ENCODE data around the gene ANAPC16. TPM values are rescaled to one million over a fixed set of nuclear protein-coding genes. Genes with fewer than 3 reads are reported as not detected.
A peak's percentile ranks its signal among the peaks of the same experiment; 100 is the strongest.
"Not testable (repeated sequence)": the region's sequence is repeated elsewhere in the genome, so short reads cannot be mapped to it uniquely, and the experiment has no call there.

The ANAPC16 gene
- polyA plus RNA-seq, 4 donors = 109 to 206 (median 194) TPM

GRCh38 chr10:72241691-72242252 lies 26.0 kb downstream of the ANAPC16 start:
- DNase-seq (ENCODE audit: low read depth in 4 of 4, low spot score in 3 of 4) = no peak

DNA sequence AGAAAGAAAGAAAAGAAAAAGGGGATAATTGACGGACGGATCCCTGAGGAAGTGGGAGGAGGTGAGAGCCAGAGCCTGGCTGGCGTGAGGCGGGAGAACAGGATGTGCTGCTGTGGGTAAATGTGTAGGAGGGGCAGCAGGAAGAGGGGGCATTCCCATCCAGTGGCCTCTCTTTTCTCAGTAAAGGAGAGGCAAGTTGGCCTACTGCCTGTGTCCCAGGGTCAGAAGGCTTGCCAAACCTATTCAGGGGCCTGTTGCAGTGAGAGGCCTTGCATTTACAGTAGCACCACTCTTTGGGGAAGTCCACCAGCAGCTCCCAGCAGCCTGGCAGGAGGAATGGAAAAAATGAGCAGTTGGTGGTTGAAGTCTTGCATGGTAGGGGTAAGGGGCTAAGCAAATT lies 26.9 kb downstream of the ANAPC16 start:
- no peak for DNase-seq (ENCODE audit: low read depth in 4 of 4, low spot score in 3 of 4)

DNA sequence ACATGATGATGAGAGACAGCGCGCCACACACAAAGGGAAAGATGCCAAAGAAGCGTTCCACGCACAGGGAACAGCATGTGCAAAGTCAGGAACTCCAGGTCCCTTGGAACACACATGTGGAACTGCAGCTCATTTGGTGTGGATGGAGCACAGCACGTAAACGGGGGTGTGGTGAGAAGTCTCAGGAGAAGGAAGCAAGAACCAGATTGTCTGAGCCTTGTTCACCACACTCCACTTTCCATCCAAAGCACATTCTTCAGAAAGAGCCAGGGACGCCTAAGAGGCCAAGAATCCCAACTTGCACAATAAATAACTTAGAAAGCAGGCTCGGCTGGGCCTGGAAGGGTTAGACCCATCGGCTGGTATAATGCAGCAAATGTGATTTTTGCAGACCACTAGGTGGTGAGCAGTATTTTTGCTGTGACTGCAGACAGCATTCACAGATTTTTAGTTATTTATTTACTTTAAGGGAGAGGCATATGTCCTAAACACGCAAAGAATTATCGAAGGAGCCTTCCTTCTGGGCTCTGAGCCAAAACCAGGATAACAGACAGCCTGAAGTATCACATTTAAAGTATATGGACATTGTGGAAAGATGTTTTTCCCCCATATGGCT lies 28.1 kb downstream of the ANAPC16 start:
- peak in 2 of 4 donors; percentile 60 to 66 for DNase-seq (ENCODE audit: low read depth in 4 of 4, low spot score in 3 of 4)

DNA sequence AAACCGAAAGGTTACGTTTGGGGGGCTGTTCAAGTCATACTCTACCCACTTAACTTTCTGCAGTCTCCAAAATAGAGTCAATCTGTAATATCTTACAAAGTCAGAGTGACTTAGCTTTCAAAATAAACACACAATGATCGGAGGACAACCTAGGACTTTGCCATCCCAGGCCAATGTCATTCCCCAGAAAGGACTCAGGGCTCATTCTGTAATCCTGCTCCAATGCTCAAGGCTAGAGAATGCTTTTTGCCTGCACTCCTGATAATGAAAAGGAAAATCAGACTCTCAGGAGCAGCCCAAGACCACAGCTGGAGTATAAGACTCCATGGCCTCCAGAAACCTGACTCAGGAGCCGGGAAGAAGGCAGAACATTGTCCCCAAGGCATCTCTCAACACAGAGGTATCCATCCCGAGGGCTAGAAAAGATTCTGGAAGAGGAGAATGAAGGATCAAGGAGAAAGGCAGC lies 28.8 kb downstream of the ANAPC16 start:
- DNase-seq (ENCODE audit: low read depth in 4 of 4, low spot score in 3 of 4) = no peak

DNA sequence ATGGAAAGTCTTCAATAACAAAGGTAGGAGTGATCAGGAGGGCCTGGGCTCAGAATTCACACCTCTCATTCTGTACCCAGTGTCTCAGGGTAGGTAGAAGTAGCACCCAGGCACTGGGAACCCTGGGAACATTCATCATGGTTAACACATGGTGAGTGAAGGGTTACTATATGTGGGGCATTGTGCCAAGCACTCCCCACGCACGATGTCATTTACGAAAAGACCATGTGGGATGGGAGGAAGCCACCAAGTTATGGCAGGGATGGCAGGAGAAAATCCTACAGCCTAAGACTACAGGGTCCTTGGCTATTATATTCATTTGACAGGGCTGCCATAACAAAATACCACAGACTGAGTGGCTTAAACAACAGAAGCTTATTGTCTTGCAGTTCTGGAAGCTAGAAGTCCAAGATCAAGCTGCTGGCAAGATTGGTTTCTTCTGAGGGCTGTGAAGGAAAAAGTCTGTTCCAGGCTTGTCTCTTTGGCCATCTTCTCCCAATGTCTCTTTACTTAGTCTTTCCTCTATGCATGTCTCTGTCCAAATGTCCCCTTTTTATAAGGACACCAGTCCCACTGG lies 30.2 kb downstream of the ANAPC16 start:
- no peak for DNase-seq (ENCODE audit: low read depth in 4 of 4, low spot score in 3 of 4)

GRCh38 chr10:72248468-72249151 lies 32.8 kb downstream of the ANAPC16 start:
- DNase-seq (ENCODE audit: low read depth in 4 of 4, low spot score in 3 of 4) = no peak

DNA sequence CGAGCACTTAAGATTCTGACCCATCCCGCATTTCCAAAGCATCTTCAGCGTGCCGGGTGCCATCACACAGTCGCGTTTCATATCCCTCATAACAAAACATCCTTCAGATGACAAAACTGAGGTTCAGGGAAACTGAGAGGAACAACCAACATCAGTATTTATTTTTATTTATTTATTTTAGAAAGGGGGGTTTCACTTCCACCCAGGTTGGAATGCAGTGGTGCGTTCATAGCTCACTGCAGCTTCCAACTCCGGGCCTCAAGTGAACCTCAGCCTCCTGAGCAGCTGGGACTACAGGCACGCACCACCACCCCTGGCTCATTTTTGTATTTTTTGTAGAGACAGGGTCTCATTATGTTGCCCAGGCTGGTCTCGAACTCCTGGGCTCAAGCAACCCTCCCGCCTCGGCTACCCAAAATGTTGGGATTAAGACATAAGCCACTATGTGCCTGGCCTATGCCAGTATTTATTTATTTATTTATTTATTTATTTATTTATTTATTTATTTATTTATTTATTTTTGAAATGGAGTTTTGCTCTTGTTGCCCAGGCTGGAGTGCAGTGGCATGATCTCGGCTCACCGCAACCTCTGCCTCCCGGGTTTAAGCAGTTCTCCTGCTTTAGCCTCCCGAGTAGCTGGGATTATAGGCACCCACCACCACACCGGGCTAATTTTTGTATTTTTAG lies 33.5 kb downstream of the ANAPC16 start:
- DNase-seq (ENCODE audit: low read depth in 4 of 4, low spot score in 3 of 4) = not testable (repeated sequence)

- no peak for DNase-seq (ENCODE audit: low read depth in 4 of 4, low spot score in 3 of 4)
Measured at GRCh38 chr10:72250666-72251065, 34.9 kb downstream of the ANAPC16 start.

DNA sequence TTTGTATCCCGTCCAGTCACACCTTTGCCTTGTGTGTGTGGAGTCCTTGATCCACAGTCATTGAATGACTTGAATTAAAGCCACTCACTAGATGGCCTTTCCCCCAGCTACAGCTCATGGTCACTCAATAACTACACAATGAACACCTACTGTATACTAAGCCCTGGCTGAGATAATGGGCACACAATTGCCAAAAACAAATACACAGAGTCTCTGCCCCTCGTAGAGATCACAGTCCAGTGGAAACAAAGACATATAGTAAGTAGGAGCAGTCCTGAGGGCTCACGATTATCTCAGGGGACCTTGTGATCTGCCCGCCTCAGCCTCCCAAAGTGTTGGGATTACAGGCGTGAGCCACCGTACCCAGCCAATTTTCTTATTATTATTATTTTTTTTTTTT lies 35.8 kb downstream of the ANAPC16 start:
- no peak for DNase-seq (ENCODE audit: low read depth in 4 of 4, low spot score in 3 of 4)

- no peak for DNase-seq (ENCODE audit: low read depth in 4 of 4, low spot score in 3 of 4)
Measured at GRCh38 chr10:72252972-72253371, 37.2 kb downstream of the ANAPC16 start.

DNA sequence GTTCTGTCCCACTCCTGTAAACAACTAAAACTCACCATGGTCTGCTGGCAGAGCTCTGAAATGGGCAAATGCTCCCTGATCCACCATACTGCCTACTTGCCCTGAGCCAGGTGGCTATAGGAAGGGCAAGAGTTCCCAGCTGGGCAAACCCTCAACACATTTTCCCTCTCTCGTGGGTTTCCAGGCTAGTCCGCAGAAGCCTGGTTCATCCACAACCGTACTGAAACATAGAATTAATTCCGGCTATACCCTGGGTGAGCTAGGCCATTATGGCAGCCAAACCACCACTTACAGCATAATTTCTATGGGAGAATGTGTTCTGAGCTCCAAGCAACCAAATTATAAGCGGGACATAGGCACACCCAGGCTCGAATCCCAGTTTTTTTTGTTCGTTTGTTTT lies 37.8 kb downstream of the ANAPC16 start:
- DNase-seq (ENCODE audit: low read depth in 4 of 4, low spot score in 3 of 4) = no peak

DNA sequence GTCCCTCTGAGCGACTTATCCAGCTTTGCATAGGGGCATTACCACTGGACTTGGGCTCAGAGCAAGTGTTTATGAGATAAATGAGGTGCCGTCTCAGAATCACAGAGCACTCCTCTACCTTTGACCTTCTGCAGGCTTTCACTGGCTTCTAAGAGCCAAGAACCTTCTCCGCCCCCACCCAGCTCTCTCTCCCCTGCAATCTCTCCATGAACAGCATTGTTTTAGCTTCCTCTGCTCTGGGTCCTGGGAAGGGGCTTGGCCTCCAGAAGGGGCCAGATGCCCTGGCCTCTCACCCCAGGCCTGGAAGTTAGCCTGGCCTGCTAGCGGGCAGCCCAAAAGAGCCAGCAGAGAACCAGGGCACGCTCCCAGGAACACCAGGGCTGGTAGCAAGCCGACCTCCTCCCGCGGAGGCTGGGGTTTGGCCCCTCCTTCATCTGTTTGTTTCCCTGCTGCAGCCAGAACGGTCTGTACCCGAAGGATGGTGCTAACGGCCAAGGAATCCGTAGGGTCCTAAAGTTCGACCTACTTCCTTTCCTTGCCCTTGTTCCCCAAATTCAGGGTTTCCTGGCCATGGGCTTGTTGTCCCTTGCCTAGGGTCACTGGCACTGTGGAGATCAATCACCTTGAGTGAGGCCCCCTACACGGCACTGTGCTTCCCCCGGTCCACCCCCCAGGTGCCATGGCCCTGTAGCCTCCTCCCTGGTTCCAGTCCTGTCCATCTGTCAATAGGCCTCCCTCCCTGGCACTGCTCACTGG lies 39.2 kb downstream of the ANAPC16 start:
- peak in 1 of 4 donors; percentile 57 for DNase-seq (ENCODE audit: low read depth in 4 of 4, low spot score in 3 of 4)

GRCh38 chr10:72255977-72256729 lies 40.3 kb downstream of the ANAPC16 start:
- no peak for DNase-seq (ENCODE audit: low read depth in 4 of 4, low spot score in 3 of 4)

- DNase-seq (ENCODE audit: low read depth in 4 of 4, low spot score in 3 of 4) = no peak
Measured at GRCh38 chr10:72257051-72257892, 41.5 kb downstream of the ANAPC16 start.

DNA sequence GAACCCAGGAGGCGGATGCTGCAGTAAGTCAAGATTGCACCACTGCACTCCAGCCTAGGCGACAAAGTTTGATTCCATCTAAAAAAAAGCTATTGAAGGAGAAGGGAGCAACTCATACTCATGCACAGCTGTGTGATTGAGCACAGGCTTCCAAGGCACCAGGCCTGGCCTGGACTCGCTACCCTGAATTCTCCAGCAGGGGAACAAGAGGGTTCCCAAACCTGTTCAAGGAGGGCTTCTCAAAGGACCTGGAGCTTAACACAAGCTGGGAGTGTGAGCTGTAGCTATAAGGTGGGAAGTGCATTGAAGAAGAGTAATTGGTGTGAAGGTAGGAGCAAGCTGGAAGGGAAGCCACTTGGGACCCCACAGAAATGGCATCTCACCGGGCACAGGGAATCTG lies 42.8 kb downstream of the ANAPC16 start:
- no peak for DNase-seq (ENCODE audit: low read depth in 4 of 4, low spot score in 3 of 4)

- no peak for DNase-seq (ENCODE audit: low read depth in 4 of 4, low spot score in 3 of 4)
Measured at GRCh38 chr10:72259491-72260238, 43.9 kb downstream of the ANAPC16 start.

DNA sequence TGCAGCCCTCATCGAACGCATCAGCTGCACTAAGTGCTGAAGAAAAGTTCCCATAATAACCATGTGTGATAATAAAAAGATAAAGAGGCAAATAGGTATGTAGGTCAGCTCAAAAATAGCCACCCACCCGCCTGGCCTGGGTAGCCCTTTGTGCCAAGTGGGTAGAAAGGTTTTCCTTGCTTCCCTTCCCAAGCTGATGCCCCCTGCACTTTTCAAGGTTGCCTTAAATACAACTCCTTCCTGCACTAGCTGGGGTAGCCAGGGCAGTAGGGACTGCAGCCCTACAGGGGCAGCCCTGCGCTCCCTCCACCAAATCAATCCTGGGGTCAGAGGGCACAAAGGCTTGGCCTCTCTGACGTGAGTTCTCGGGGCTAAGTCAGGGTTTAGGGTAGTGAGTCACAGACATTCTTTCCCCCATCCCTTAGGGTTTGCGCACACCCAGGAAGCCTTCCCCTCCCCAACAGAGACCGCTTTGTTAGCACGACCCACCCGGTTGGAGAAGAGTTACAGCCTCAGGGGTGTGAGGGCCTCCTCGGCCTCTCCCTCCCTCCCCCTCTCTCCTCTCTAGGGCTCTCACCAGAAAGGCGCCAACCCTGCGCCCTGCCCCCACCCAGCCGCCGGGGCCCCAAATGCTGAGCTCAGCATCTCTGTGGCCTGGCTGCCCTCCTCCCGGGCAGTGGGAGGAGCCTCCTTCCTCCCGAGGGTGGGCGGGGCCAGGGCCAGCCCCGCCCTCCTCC lies 44.6 kb downstream of the ANAPC16 start:
- DNase-seq (ENCODE audit: low read depth in 4 of 4, low spot score in 3 of 4) = peak in 3 of 4 donors; percentile 85 to 96 (median 89)
